HCT116 (cell line): Measurements from ENCODE around the gene SLC39A13. TPM values are rescaled to one million over a fixed set of nuclear protein-coding genes. Genes with fewer than 3 reads are reported as not detected.

ENCODE experiments used
- ATAC-seq: fragments of 200-7000 bp; cut with Tn5 transposase; 2 replicates; pipeline ENCODE4 v1.9.1; 2020; ENCODE audit warnings: mild to moderate bottlenecking, moderate library complexity
- BruUV-seq: library from RNA; stranded (reverse); fragments of 400-500 nt; replicated peaks from 2 replicates; lab custom pipeline; 2021; lab: Mats Ljungman, UMichigan
- CTCF ChIA-PET: fragments of 300-600 bp; sonication (Branson Sonifier 250); formaldehyde crosslinking; loops from one replicate; lab custom pipeline; 2021; ENCODE audit warnings: antibody characterized with exemption; lab: Charles Lee
- POLR2A ChIA-PET: fragments of 300-600, 350-600 bp; sonication (Branson Sonifier 250); formaldehyde crosslinking; loops from one replicate; lab custom pipeline; 2021; ENCODE audit warnings: antibody characterized with exemption; lab: Charles Lee
- RAD21 ChIA-PET, 2 experiments: fragments of 300-600 bp; sonication (Branson Sonifier 250); formaldehyde crosslinking; loops; one replicate each; lab custom pipeline; 2023; ENCODE audit warnings: low total read pairs in 2 of 2; ENCODE audit not compliant: uncharacterized antibody in 2 of 2, unreplicated experiment in 2 of 2, low non-redundant PET in 1 of 2; lab: Charles Lee
- DNase-seq: peaks from one replicate; pipeline ENCODE4 v3.0.0-alpha.2; 2010; ENCODE audit warnings: low read depth, low spot score
- H2AFZ ChIP-seq: fragments of 200-600 bp; shearing (Covaris generic), sonication (generic); 2 replicates; pipeline ENCODE4 v1.6.1; 2017; ENCODE audit warnings: low read depth, mixed run types, mixed read lengths, antibody characterized with exemption, low read length; ENCODE audit not compliant: poor library complexity, severe bottlenecking
- H3K27ac ChIP-seq: 2 replicates; pipeline ENCODE4 v1.5.1; 2012; ENCODE audit warnings: low read depth, low read length
- H3K27me3 ChIP-seq: fragments of 200-600 bp; sonication (generic); 2 replicates; pipeline ENCODE4 v1.6.1; 2016; ENCODE audit warnings: mixed run types, low read length, mixed read lengths; ENCODE audit not compliant: insufficient read depth
- H3K36me3 ChIP-seq, 2 experiments: fragments of 200-500 bp in 1 of 2; fragments of 200-600 bp in 1 of 2; sonication (Bioruptor generic) in 1 of 2; sonication (generic) in 1 of 2; 2 replicates each; pipeline versions ENCODE4 v1.5.1 to v1.6.1; 2014 to 2016; ENCODE audit warnings: low read length in 2 of 2, inconsistent platforms in 1 of 2, mixed read lengths in 1 of 2, mixed run types in 1 of 2; ENCODE audit not compliant: insufficient read depth in 2 of 2, control insufficient read depth in 1 of 2
- H3K4me1 ChIP-seq, 2 experiments: fragments of 200-600 bp in 1 of 2; sonication (generic) in 1 of 2; 2 replicates each; pipeline versions ENCODE4 v1.5.1 to v1.6.1; 2012 to 2017; ENCODE audit warnings: low read length in 2 of 2, inconsistent platforms in 1 of 2, mild to moderate bottlenecking in 1 of 2, mixed read lengths in 1 of 2, mixed run types in 1 of 2, moderate library complexity in 1 of 2; ENCODE audit not compliant: insufficient read depth in 2 of 2, control insufficient read depth in 1 of 2
- H3K4me2 ChIP-seq: fragments of 200-600 bp; sonication (generic); 2 replicates; pipeline ENCODE4 v1.6.1; 2017; ENCODE audit warnings: mixed run types, low read length, mixed read lengths
- H3K4me3 ChIP-seq, 2 experiments: fragments of 200-600 bp in 1 of 2; sonication (generic) in 1 of 2; replicated peaks in 1 of 2; 2 replicates each; pipeline ENCODE4 v1.5.1; 2011 to 2016; ENCODE audit warnings: low read length in 2 of 2, control low read depth in 1 of 2, low read depth in 1 of 2, mild to moderate bottlenecking in 1 of 2, mixed read lengths in 1 of 2, mixed run types in 1 of 2
- H3K79me2 ChIP-seq: fragments of 200-600 bp; sonication (generic); 2 replicates; pipeline ENCODE4 v1.6.1; 2017; ENCODE audit warnings: mild to moderate bottlenecking, mixed run types, low read length, moderate library complexity, mixed read lengths; ENCODE audit not compliant: insufficient read depth
- H3K9ac ChIP-seq: fragments of 200-600 bp; sonication (generic); 2 replicates; pipeline ENCODE4 v1.6.1; 2016; ENCODE audit warnings: low read length, mixed read lengths
- H3K9me2 ChIP-seq: fragments of 200-600 bp; sonication (generic), shearing (Covaris generic); 2 replicates; pipeline ENCODE4 v1.6.1; 2017; ENCODE audit warnings: mixed run types, mild to moderate bottlenecking, moderate library complexity; ENCODE audit not compliant: insufficient read depth
- H3K9me3 ChIP-seq, 2 experiments: fragments of 200-500 bp in 1 of 2; fragments of 200-600 bp in 1 of 2; sonication (Bioruptor generic) in 1 of 2; sonication (generic) in 1 of 2; 2 replicates each; pipeline ENCODE4 v1.6.1; 2014 to 2017; ENCODE audit warnings: low read length in 2 of 2, mixed read lengths in 2 of 2, inconsistent platforms in 1 of 2, low read depth in 1 of 2, mild to moderate bottlenecking in 1 of 2, mixed run types in 1 of 2, moderate library complexity in 1 of 2; ENCODE audit not compliant: control insufficient read depth in 1 of 2, insufficient read depth in 1 of 2
- H4K20me1 ChIP-seq: fragments of 200-600 bp; sonication (generic), shearing (Covaris generic); 2 replicates; pipeline ENCODE4 v1.6.1; 2017; ENCODE audit warnings: mixed run types, mild to moderate bottlenecking, moderate library complexity; ENCODE audit not compliant: insufficient read depth
- ATF3 ChIP-seq: IDR thresholded peaks from 2 replicates; pipeline ENCODE4 v1.6.1; 2012
- CBX3 ChIP-seq: IDR thresholded peaks from 2 replicates; pipeline ENCODE4 v1.6.1; 2012; ENCODE audit warnings: low read depth
- CEBPB ChIP-seq: IDR thresholded peaks from 2 replicates; pipeline ENCODE4 v1.6.1; 2012; ENCODE audit warnings: low read depth
- EGR1 ChIP-seq: IDR thresholded peaks from 2 replicates; pipeline ENCODE4 v1.6.1; 2012; ENCODE audit warnings: low read depth
- ELF1 ChIP-seq: IDR thresholded peaks from 2 replicates; pipeline ENCODE4 v1.6.1; 2012; ENCODE audit warnings: low read depth, borderline replicate concordance
- EZH2 ChIP-seq: fragments of 200-600 bp; sonication (generic); IDR thresholded peaks from 2 replicates; pipeline ENCODE4 v1.6.1; 2017; ENCODE audit warnings: antibody characterized with exemption, mixed run types
- EZH2phosphoT487 ChIP-seq: fragments of 200-600 bp; IDR thresholded peaks from 2 replicates; pipeline ENCODE4 v1.6.1; 2018; ENCODE audit warnings: antibody characterized with exemption, borderline replicate concordance
- FOSL1 ChIP-seq: IDR thresholded peaks from 2 replicates; pipeline ENCODE4 v1.6.1; 2012; ENCODE audit warnings: low read depth
- JUND ChIP-seq: IDR thresholded peaks from 2 replicates; pipeline ENCODE4 v1.6.1; 2012
- POLR2A ChIP-seq: IDR thresholded peaks from 2 replicates; pipeline ENCODE4 v1.7.0; 2011; ENCODE audit warnings: borderline replicate concordance; ENCODE audit not compliant: insufficient read depth, insufficient read length; ENCODE audit errors: extremely low read depth
- POLR2AphosphoS5 ChIP-seq: IDR thresholded peaks from 2 replicates; pipeline ENCODE4 v1.6.1; 2011; ENCODE audit warnings: mild to moderate bottlenecking, low read depth, low read length, moderate library complexity
- RAD21 ChIP-seq: IDR thresholded peaks from 2 replicates; pipeline ENCODE4 v1.6.1; 2012; ENCODE audit warnings: low read depth, mild to moderate bottlenecking
- SIN3A ChIP-seq: IDR thresholded peaks from 2 replicates; pipeline ENCODE4 v1.6.1; 2012; ENCODE audit warnings: low read depth
- SP1 ChIP-seq: IDR thresholded peaks from 2 replicates; pipeline ENCODE4 v1.6.1; 2012; ENCODE audit warnings: low read depth
- TCF7L2 ChIP-seq: IDR thresholded peaks from 2 replicates; pipeline ENCODE4 v1.7.0; 2011; ENCODE audit warnings: borderline replicate concordance, inconsistent platforms; ENCODE audit not compliant: insufficient read depth, insufficient read length; ENCODE audit errors: extremely low read depth
- ZNF274 ChIP-seq: fragments of 200-500 bp; sonication (Bioruptor generic); IDR thresholded peaks from 2 replicates; pipeline ENCODE4 v1.6.1; 2014; ENCODE audit warnings: mild to moderate bottlenecking, low read depth, low read length, inconsistent platforms
- intact Hi-C: fragments of 100-400 bp; cut with micrococcal nuclease; formaldehyde crosslinking; loops from 2 replicates; pipeline ENCODE4 v1.10.0; 2022
- total RNA-seq: library from RNA; stranded (reverse); gene quantifications from one replicate; pipeline ENCODE4 v1.2.1, GENCODE V29; 2021; ENCODE audit not compliant: unreplicated experiment
- TF ChIP-seq, protein P1 (sequence below), 3 experiments: fragments of 200-600 bp in 1 of 3; sonication (generic) in 1 of 3; IDR thresholded peaks in 2 of 3; conservative IDR thresholded peaks in 1 of 3; 2 replicates each; pipeline ENCODE4 v1.5.1; 2012 to 2017; ENCODE audit warnings: low read depth in 2 of 3, low read length in 2 of 3, antibody characterized with exemption in 1 of 3, borderline replicate concordance in 1 of 3, control low read depth in 1 of 3, mild to moderate bottlenecking in 1 of 3, mixed read lengths in 1 of 3, mixed run types in 1 of 3, moderate library complexity in 1 of 3; ENCODE audit not compliant: insufficient read depth in 1 of 3
- TF ChIP-seq, protein P2 (sequence below): IDR thresholded peaks from 2 replicates; pipeline ENCODE4 v1.6.1; 2011; ENCODE audit warnings: mild to moderate bottlenecking, low read length, moderate library complexity; ENCODE audit not compliant: insufficient replicate concordance; ENCODE audit errors: extremely low read depth

Gene SLC39A13
- total RNA-seq, 1 experiment from 2014 or later: 23.9 TPM

DNA sequence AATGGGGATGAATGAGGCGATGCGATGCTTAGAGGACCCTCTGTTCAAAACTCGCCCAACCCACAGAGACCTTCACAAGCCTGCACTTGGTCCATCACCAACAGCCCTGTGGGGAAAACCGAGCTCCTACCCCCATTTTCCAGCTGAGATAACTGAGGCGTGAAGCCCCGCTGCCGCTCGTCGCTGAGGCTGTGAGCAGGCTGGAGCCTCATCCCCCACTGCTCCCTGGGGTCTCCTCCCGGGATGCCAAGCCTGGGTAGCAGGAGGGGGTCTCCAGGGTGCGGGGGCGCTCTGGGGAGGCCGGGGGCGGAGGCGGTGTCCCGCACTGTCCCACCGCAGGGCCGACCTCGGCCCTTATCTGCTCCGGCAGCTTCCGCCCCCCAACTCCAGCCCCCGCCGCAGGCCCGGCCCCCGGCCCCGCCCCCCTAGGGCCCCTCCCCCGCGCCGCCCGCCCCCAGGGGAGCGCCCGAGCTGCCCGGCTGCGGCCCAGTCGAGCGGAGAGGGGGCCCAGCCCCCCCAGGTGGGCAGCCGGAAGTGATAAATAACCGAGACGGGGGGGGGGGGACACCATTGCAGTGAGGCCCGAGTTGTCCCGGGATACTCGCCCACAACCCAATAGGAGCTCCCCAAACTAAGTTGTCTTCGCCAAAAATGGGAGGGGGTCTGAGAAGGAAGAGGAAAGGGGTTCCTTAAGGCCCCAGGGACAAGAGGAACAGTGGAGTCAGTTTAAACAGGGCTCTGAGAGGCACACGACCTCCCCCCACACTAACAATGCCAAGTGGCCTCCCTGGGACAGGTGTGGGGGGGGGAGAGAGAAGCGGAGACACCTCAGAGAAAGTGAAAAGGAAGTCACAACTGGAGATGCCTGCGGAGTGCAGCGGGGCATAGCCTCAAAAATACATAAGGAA, 8.3 kb upstream of the SLC39A13 start (continued):
- TF ChIP-seq, protein P1, sequence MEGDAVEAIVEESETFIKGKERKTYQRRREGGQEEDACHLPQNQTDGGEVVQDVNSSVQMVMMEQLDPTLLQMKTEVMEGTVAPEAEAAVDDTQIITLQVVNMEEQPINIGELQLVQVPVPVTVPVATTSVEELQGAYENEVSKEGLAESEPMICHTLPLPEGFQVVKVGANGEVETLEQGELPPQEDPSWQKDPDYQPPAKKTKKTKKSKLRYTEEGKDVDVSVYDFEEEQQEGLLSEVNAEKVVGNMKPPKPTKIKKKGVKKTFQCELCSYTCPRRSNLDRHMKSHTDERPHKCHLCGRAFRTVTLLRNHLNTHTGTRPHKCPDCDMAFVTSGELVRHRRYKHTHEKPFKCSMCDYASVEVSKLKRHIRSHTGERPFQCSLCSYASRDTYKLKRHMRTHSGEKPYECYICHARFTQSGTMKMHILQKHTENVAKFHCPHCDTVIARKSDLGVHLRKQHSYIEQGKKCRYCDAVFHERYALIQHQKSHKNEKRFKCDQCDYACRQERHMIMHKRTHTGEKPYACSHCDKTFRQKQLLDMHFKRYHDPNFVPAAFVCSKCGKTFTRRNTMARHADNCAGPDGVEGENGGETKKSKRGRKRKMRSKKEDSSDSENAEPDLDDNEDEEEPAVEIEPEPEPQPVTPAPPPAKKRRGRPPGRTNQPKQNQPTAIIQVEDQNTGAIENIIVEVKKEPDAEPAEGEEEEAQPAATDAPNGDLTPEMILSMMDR (IDR thresholded peaks at IDR 0.05 in 2 of 3, conservative IDR thresholded peaks at IDR 0.05 in 1 of 3; ENCODE audit: borderline replicate concordance in 1 of 3, insufficient read depth in 1 of 3, low read depth in 2 of 3, low read length in 2 of 3): no peak
- TF ChIP-seq POLR2A (no peak), CEBPB (no peak), JUND (no peak), ATF3 (no peak), EGR1 (no peak), EZH2 (no peak), SIN3A (no peak), RAD21 (no peak), POLR2AphosphoS5 (no peak)

- Histone ChIP-seq H3K27me3 (no peaks in the 10 kb centered on the region), H3K4me1 (no peaks in the 10 kb centered on the region), H3K36me3 (no peaks in the 10 kb centered on the region), H3K79me2 (no peaks in the 10 kb centered on the region), H3K9me3 (no peaks in the 10 kb centered on the region), H2AFZ (no peak overlapping the region), H3K4me2 (no peak overlapping the region), H3K4me3 (no peak overlapping the region), H3K9me2 (no peaks in the 10 kb centered on the region), H3K9ac (no peak overlapping the region), H3K27ac (no peak overlapping the region), H4K20me1 (no peaks in the 10 kb centered on the region)
- no peak for DNase-seq
- RAD21 ChIA-PET: no interaction called here
- ATAC-seq: no peak
- CTCF ChIA-PET: no interaction called here
- no TSS peak for BruUV-seq
- intact Hi-C loops: no loop called here
- POLR2A ChIA-PET: no interaction called here
- TF ChIP-seq RAD21 (no peak), ELF1 (no peak), EZH2phosphoT487 (no peak), ZNF274 (no peak), CBX3 (no peak), SIN3A (no peak), SP1 (no peak), TCF7L2 (no peak), FOSL1 (no peak), POLR2A (no peak)
- TF ChIP-seq, protein P1 (IDR thresholded peaks at IDR 0.05 in 2 of 3, conservative IDR thresholded peaks at IDR 0.05 in 1 of 3; ENCODE audit: borderline replicate concordance in 1 of 3, insufficient read depth in 1 of 3, low read depth in 2 of 3, low read length in 2 of 3): no peak
- TF ChIP-seq, protein P2, sequence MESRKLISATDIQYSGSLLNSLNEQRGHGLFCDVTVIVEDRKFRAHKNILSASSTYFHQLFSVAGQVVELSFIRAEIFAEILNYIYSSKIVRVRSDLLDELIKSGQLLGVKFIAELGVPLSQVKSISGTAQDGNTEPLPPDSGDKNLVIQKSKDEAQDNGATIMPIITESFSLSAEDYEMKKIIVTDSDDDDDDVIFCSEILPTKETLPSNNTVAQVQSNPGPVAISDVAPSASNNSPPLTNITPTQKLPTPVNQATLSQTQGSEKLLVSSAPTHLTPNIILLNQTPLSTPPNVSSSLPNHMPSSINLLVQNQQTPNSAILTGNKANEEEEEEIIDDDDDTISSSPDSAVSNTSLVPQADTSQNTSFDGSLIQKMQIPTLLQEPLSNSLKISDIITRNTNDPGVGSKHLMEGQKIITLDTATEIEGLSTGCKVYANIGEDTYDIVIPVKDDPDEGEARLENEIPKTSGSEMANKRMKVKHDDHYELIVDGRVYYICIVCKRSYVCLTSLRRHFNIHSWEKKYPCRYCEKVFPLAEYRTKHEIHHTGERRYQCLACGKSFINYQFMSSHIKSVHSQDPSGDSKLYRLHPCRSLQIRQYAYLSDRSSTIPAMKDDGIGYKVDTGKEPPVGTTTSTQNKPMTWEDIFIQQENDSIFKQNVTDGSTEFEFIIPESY: no peak
Measured at GRCh38 chr11:47400768-47401279, 7.6 kb upstream of the SLC39A13 start.
